ENCODE results near the gene ITGA3.

The ITGA3 gene

DNA sequence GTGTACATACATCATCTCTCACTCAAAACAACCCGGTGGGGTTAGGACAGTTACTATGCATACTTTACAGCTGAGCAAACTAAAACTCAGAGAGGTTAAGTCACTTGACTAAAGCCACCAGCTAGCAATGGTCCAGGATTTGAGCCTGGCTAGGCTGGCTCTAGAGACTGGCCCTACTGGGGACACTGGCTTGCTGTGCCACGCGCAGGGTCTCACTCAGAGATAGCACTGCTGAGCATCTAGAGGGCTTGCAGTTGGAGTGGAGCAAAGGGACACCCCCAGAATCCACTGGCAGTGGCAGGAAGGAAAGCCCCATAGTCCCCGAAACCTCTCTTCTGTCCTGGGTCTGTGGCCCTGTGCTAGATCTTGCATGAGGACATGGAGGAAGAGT lies 62.9 kb downstream of the ITGA3 start:
- Histone ChIP-seq H4K20me1 (ENCODE audit: low read depth, low read length) (no peaks in the 10 kb centered on the region), H3K79me2 (ENCODE audit: insufficient read depth, low read length) (no peaks in the 10 kb centered on the region), H3K4me3 (ENCODE audit: insufficient read depth, low read length, poor library complexity, severe bottlenecking) (no peak overlapping the region), H3K27me3 (ENCODE audit: low read length) (no peaks in the 10 kb centered on the region), H3F3A (ENCODE audit: insufficient read depth) (no peaks in the 10 kb centered on the region), H3K9me2 (replicated peaks; ENCODE audit: insufficient read depth, low read length) (no peaks in the 10 kb centered on the region), H3K36me3 (ENCODE audit: low read length) (no peaks in the 10 kb centered on the region), H2AFZ (ENCODE audit: low read depth, low read length, severe bottlenecking) (no peak overlapping the region), H3K4me2 (ENCODE audit: low read depth, low read length, poor library complexity, severe bottlenecking) (no peak overlapping the region), H3K27ac (ENCODE audit: low read depth, low read length) (no peak overlapping the region), H3K9ac (ENCODE audit: low read length) (no peak overlapping the region), H3K9me3 (ENCODE audit: insufficient read depth, low read length) (no peaks in the 10 kb centered on the region)
- TF ChIP-seq CTCF (IDR thresholded peaks at IDR 0.05; ENCODE audit: insufficient read depth, low read length, poor library complexity, severe bottlenecking) (no peak), EZH2phosphoT487 (conservative IDR thresholded peaks at IDR 0.05; ENCODE audit: low read length) (no peak)

GRCh38 chr17:50120475-50121253 lies 64.8 kb downstream of the ITGA3 start:
- no peak overlapping the region for H3K4me2 ChIP-seq (ENCODE audit: low read depth, low read length, poor library complexity, severe bottlenecking)
- no peak overlapping the region for H3K9ac ChIP-seq (ENCODE audit: low read length)
- H3K79me2 ChIP-seq (ENCODE audit: insufficient read depth, low read length) = no peaks in the 10 kb centered on the region
- TF ChIP-seq EZH2phosphoT487 (conservative IDR thresholded peaks at IDR 0.05; ENCODE audit: low read length) = no peak
- TF ChIP-seq CTCF (IDR thresholded peaks at IDR 0.05; ENCODE audit: insufficient read depth, low read length, poor library complexity, severe bottlenecking) = no peak
- H3K27me3 ChIP-seq (ENCODE audit: low read length) = no peaks in the 10 kb centered on the region
- no peak overlapping the region for H3K4me3 ChIP-seq (ENCODE audit: insufficient read depth, low read length, poor library complexity, severe bottlenecking)
- H3K27ac ChIP-seq (ENCODE audit: low read depth, low read length) = no peak overlapping the region
- no peaks in the 10 kb centered on the region for H3K36me3 ChIP-seq (ENCODE audit: low read length)
- H3K9me3 ChIP-seq (ENCODE audit: insufficient read depth, low read length) = no peaks in the 10 kb centered on the region
- no peaks in the 10 kb centered on the region for H3K9me2 ChIP-seq (replicated peaks; ENCODE audit: insufficient read depth, low read length)
- H3F3A ChIP-seq (ENCODE audit: insufficient read depth) = no peaks in the 10 kb centered on the region
- no peak overlapping the region for H2AFZ ChIP-seq (ENCODE audit: low read depth, low read length, severe bottlenecking)
- H4K20me1 ChIP-seq (ENCODE audit: low read depth, low read length) = no peaks in the 10 kb centered on the region

GRCh38 chr17:50122945-50123344 lies 67.0 kb downstream of the ITGA3 start:
- Histone ChIP-seq H3K4me2 (ENCODE audit: low read depth, low read length, poor library complexity, severe bottlenecking) (no peak overlapping the region), H4K20me1 (ENCODE audit: low read depth, low read length) (no peaks in the 10 kb centered on the region), H2AFZ (ENCODE audit: low read depth, low read length, severe bottlenecking) (no peak overlapping the region), H3K79me2 (ENCODE audit: insufficient read depth, low read length) (no peaks in the 10 kb centered on the region), H3K9me2 (replicated peaks; ENCODE audit: insufficient read depth, low read length) (no peaks in the 10 kb centered on the region), H3K27ac (ENCODE audit: low read depth, low read length) (no peak overlapping the region), H3K36me3 (ENCODE audit: low read length) (no peaks in the 10 kb centered on the region), H3K4me3 (ENCODE audit: insufficient read depth, low read length, poor library complexity, severe bottlenecking) (no peak overlapping the region), H3F3A (ENCODE audit: insufficient read depth) (no peaks in the 10 kb centered on the region), H3K27me3 (ENCODE audit: low read length) (no peaks in the 10 kb centered on the region), H3K9ac (ENCODE audit: low read length) (no peak overlapping the region), H3K9me3 (ENCODE audit: insufficient read depth, low read length) (no peaks in the 10 kb centered on the region)
- TF ChIP-seq CTCF (IDR thresholded peaks at IDR 0.05; ENCODE audit: insufficient read depth, low read length, poor library complexity, severe bottlenecking) (no peak), EZH2phosphoT487 (conservative IDR thresholded peaks at IDR 0.05; ENCODE audit: low read length) (no peak)

Measured in SU-DHL-6 (cell line).